ENCODE measurements around the gene CECR2.

Gene CECR2

DNA sequence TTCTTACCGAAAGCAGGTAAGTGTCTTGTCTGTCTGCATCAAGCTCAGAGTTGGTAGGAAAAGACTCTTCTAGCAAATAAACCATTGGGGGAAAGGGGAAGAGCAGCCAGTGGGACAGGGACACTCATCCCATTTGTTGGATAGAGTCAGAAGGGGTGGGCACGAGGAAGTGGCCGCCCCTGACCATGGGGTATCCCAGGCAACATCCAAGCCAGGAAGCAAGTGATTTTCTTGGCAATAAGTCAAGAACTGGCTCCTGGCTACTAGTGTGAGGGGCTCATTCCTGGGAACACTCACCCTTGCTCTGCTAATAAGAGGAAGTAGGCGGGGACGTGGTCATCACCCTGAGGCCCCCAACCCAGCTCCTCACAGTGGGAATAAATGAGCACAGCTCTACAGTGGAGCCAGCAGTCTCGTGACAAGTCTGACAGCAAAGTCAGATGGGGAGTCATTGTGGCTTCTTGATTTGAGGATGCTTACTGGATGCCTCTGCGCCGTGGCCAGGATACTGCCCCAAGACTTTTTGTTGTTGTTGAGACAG is 200.8 kb downstream of the CECR2 start:
- DNase-seq (ENCODE audit: low spot score): no peak

DNA sequence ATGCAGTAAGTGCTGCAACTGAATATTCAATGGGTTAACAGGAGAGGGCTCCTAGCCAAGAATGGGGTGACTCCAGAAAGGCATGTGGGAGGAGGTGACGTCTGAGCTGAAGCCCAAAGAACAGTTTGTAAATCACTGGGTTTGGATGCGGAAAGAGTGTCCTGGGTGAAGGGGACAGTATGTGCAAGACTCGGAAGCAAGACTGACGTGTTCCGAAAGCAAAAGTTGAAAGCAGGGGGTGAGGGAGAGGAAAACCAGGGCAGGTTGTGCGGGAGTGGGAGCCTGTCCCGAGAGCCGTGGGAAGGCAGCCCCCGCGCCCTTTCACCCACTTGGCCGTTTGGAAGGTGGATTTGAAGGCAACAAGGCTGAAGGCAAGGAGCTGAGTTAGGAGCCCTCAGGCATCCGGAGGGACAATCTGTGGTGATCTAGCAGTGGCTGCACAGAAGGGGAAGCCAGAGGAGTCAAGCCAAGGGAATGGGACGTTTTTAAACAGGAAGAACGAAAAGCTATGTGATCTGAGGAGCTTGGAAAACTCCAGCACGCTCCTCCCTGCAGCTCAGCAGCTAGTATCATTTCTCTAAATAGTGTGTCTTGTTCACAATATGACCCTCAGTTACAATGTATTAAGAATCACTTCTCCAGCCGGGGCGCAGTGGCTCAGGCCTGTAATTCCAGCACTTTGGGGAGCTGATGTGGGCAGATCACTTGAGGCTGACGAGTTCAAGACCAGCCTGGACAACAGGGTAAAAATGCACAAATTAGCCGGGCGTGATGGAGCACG is 201.8 kb downstream of the CECR2 start:
- DNase-seq (ENCODE audit: low spot score): no peak

DNA sequence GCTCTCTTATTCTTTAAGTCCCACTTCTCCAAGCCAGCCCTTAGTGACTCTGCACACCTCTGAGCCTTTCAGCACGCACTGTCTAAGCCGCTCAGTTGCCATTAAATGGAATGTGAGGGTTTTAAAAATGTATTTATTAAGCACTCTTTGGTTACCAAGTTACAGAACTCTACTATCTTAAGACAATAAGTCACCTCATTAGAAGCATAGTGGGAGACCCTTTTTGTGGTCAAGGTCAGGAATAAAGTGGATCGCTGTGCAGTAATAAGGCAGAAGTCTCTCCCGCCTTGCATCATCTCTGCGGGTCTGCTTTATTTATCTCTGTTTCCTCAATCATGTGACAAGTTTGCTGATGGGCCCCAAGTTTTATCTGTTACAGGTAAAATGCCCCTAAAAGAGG is 205.9 kb downstream of the CECR2 start:
- DNase-seq (ENCODE audit: low spot score): no peak

DNA sequence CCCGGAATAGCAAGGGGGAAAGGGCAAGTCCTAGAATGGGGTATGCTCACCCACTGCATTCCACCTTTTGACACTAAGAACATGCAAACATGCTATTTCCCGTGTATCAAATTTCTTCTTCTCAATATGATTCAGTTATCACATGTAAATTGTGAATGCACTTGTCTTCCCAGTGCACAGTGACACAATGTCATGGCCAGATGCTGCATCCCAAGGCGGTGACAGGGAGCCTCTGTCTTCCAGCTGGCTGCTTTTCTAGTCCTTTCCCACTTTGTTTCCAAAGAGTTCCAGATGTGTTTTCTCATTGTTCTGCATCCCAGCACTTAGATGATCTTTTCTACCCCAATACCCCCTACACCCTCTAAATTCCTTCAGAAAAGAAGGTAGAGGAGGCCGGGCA is 206.4 kb downstream of the CECR2 start:
- DNase-seq (ENCODE audit: low spot score): no peak

DNA sequence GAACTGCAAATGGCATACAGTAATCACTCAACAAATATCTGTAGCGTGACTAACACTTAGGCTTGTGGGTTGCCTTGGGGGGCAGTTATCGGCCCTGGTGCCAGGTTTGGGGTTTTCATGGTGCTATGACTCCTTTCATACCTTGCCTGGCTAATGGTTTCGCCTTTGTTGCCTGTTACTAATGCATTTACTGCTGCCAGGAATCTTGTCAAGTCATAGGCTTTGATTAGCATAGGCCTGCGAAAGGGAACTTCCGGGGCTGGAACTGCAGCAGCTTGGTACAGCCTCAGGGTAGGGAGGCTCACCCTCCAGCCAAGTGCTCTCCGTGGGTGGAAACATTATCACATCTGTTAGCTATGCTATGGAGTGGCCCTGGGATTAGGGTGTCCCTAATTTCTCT is 207.2 kb downstream of the CECR2 start:
- DNase-seq (ENCODE audit: low spot score): no peak

DNA sequence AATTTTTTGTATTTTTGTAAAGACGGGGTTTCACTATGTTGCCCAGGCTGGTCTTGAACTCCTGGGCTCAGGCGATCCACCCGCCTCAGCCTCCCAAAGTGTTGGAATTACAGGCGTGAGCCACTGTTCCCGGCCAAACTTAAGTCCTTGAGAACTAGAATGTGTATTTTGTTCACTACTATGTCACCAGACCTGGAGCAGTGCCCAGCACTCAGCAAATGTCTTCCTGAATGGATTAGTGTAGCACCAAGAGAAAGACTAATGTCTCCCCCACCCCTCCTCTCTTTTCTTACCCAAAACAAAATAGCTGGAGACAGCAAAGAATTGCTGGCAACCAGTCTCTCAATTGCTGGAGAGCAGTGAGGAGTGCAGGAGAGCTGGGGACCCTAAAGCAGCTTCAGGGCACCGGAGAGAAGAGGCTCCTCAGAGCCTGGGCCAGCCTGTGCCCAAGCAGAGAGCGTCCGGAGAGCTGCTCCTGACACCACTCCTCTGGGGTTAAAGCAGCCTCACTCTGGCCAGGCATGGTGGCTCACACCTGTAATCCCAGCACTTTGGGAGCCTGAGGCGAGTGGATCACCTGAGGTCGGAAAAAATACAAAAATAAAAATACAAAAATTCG is 209.0 kb downstream of the CECR2 start:
- DNase-seq (ENCODE audit: low spot score): no peak

DNA sequence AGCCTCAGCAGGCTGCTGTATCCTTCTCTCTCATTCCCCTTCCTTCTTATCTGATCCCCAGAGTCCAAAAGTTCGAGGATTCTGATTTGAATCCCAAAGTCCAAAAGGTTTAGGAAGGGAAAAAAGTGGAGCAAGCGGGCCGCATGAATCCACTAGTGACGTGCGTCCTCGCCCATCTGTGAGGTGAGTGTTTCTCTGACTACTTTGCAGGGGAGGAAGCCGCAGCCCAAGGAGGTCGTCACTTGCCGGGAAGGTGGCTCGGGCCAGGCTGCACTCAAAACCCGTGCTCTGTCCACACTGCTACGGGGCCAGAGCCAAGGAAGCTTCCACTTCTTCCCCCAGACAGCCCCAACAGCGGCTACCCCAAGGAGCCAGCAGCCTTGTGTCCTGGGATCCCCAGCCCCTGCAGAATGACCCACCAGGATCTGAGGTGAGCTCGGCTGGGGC is 210.3 kb downstream of the CECR2 start:
- no peak for DNase-seq (ENCODE audit: low spot score)

DNA sequence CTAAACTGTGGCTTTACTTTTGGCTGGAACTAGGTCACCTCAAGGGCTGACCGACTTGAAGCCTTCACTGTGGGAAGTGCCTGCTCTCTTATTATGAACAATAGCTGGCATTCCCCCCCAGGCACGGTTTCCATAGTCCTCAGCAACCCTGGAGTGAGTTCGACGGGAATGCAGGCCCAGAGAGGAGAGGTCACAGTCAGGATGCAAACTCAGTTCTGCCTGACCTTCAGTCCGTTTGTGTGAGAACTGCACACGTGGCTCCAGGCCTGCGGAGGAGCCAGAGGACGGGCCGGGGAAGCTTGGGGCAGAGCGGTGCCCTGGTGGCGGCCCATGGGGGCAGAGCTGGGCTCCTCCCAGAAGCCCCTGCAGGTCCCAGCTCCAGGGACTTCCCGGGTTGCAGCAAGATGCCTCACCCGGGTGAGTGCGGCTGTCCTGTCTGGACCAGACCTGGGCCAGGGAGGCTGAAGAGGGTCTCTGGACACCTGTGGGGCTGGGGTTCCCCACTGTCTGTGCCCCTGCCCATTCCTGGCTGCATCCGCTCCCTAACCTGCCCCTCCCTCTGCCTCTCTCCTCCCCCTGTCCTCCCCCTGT is 211.3 kb downstream of the CECR2 start:
- peak; percentile 33 for DNase-seq (ENCODE audit: low spot score)

DNA sequence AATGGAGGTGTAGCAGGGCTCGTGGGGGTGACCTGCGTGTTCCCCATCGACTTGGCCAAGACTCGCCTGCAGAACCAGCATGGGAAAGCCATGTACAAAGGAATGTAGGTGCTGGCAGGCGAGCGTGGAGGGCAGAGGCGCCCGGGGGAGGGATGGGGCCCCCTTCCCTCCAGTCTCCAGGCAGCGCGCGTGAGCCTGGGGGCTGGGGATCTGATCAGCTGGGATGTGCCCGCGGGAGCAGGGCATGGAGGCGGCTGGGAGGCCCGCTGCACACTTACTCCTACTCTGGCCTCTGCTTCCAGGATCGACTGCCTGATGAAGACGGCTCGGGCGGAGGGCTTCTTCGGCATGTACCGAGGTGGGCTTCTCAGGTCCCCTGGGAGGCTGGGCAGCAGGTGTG is 211.8 kb downstream of the CECR2 start:
- DNase-seq (ENCODE audit: low spot score): no peak

DNA sequence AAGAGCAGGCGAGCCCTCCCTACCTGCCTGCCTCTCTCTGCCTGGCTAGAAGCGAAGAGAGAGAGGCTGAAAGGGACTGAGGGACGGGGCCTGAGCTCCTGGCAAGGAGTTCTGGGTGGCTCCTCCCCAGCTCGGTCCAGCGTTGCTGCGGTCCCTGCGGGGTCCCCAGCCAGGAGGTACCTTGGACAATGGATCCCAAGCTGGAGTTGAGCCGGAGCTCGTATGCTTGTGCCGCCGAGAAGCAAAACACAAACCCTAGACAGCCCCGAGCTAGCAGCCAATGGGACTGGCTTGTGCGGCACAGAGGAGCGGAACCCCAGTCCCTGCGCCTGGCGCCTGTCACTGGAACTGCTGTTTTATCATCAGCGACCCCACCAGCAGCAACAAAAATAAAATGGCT is 212.4 kb downstream of the CECR2 start:
- DNase-seq (ENCODE audit: low spot score): no peak

DNA sequence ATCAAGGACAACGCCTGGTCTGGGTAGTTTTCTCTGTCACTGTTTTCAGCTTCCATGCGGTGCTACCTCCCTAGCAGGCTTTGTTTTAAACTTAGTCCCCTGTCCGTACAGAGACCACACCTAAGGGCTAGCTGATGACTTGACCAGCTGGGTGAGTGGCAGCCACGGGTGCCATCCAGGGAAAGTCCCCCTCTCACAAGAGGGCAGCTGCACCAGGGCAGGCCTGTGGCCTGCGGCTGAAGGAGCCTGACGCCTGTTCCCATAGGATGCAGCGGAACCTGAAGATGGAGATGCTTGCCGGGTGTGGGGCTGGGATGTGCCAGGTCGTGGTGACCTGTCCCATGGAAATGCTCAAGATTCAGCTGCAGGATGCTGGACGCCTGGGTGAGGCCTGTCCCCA is 213.9 kb downstream of the CECR2 start:
- DNase-seq (ENCODE audit: low spot score): no peak

DNA sequence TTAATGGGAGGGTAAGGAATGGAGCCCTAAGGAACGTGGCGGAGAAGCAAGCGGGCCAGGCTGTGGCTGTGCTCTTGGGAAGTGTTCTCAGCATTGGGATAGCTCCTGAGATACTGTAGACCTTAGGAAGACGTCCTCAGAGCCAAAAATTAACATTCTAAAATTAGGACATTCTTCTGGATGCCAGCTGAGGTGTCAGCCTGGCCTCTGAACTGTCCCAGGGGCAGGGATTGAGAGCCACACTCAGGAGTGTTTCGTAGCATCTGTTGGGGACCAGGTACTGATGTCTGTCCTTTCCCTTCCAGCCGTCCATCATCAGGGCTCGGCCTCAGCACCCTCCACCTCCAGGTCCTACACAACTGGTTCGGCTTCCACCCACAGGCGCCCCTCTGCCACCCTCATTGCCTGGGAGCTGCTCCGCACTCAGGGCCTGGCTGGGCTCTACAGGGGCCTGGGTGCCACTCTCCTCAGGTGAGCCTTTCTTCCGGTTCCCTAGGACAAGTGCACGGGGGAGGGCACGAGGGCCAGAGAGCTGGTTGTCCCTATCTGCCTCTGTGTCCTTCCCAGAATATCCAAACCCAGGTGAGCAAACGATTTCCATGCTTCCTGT is 217.7 kb downstream of the CECR2 start:
- DNase-seq (ENCODE audit: low spot score): no peak

DNA sequence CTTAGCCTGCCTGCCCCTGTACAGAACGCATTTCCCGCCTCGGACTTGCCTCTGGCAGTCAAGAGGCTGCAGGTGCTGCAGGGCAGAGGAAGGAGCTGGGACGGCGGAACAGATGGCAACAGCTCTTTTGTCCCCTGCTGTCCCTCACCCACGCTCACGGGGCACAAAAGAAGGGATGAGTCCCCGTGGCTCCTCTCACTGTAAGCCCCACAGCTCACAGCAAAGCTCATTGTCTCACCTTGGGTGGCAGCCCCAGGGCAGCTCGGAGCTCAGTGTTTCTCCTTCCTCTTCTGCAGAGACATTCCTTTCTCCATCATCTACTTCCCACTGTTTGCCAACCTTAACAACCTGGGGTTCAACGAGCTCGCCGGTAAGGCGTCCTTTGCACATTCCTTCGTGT is 218.4 kb downstream of the CECR2 start:
- DNase-seq (ENCODE audit: low spot score): no peak

DNA sequence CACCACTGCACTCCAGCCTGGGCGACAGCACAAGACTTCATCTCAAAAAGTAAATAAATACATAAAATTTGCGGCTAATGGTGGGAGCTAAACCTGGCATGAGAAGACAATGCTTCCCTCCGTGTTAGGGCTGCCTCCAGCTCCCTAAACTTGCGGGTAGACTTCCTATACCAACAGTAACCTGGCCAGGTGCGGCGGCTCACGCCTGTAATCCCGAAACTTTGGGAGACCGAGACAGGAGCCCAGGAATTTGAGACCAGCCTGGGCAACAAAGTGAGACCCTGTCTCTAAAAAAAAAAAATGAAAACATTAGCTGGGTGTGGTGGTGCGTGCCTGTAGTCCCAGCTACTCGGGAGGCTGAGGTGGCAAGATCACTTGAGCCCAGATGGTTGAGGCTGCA is 219.3 kb downstream of the CECR2 start:
- no peak for DNase-seq (ENCODE audit: low spot score)

DNA sequence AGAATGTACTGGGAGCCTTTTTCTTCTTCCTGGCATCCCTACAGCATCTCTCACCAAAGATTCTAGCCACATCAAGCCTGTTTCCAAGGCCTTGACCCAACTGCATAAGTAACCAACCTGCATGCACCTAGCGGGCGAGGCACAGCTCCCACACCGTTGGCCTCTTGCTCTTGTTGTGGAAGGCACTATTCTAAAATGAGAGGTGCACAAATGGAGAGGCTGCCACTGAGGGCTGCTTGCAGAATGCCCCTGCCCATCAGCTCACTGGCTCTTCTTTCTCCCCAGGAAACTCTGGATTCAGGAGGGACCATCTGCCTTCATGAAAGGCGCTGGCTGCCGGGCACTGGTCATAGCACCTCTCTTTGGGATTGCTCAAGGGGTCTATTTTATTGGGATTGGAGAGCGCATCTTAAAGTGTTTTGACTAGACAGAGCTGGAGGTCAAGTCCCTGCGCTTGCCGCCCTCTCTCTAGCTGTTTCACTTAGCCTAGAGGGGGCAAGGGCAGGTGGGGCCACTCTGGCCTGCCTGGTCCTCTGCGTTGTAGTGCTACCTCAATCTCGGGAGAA is 220.6 kb downstream of the CECR2 start:
- no peak for DNase-seq (ENCODE audit: low spot score)

DNA sequence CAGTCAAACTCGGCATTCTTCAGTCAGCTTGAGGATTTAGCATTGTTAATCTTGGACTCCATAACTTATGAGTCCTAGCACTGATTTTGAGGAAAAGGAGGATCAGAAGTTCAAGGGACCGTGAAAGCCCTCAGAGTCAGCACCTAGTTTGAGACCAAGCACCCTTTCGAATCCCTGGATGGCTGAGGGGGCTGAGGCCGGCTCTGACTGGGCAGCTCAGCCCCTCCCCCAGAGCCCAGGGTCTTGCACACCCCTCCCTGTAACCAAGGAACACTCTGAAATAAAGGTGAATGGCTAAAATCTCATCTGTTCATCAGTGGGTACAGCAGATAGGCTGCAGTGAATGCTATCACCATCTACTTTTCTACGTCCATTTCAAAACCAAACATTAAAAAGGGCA is 221.3 kb downstream of the CECR2 start:
- no peak for DNase-seq (ENCODE audit: low spot score)

DNA sequence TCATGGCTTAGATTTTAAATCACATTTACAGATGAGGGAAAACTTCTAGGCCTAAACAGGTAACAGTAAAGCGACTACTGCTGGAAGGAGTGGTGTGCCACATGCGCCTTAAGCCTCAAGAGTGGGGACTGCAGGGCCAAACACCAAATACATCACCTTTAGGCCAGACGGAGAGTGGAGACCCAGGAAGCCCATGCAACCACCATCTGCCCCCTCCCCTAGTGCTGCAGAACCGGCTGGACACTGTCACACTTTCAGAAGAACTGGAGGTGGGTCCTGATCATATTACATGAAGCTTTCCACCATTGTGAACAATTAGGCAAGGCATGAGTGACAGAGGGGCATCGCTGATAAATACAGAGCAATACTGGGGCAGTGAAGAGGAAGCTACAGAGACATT is 222.9 kb downstream of the CECR2 start:
- no peak for DNase-seq (ENCODE audit: low spot score)

DNA sequence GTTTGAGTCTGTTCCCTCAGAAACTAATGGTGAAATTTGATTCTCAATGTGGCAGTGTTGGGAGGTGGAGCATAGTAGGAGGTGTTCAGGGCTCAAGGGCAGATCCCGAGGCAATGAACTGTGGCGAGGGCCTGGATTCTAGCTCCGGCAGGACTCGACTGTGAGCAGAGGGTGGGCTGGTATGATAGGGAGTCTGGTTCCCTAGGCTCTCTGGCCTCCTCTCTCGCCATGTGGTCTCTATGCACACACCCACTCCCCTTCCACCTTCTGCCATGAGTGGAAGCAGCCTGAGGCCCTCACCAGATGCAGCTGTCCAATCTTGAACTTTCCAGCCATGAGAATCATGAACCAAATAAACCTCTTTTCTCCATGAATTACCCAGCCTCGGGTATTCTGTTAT is 227.0 kb downstream of the CECR2 start:
- no peak for DNase-seq (ENCODE audit: low spot score)

DNA sequence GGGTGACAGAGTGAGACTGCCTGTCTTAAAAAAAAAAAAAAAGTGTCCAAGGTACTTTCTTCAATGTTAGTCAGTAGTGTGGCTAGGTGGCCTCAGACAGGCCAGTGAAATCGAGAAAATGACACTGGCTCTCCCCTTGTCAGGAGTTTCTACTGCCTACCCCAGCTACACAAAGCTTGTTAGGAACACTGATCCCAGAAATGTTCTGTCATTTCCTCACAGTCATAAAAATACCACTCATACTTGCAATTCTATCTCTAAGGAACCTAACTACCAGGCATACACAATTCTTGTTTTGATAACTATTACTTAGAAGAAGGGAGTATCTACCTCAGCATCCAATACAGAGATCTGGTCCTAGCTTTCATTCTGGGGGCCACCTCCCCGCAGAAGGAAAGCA is 228.0 kb downstream of the CECR2 start:
- DNase-seq (ENCODE audit: low spot score): no peak

DNA sequence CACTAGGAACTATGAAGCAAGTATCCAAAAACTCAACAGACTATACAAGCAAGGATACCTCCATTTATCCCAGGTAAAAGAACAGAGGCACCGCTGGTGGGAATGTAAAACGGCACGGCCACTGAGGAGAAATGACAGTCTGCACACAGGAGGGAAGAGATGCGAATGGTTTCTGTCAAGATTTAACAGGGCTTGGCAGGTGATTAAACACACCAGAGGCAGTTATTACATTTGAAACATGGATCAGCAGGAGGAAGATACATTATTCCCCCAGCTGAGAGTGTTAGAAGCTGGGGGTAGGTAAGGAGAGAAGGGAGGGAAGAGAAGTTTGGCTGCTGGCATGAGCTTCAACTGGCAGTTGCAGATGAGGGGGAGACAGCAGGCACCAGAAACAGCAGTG is 229.1 kb downstream of the CECR2 start:
- DNase-seq (ENCODE audit: low spot score): peak; percentile 91

DNA sequence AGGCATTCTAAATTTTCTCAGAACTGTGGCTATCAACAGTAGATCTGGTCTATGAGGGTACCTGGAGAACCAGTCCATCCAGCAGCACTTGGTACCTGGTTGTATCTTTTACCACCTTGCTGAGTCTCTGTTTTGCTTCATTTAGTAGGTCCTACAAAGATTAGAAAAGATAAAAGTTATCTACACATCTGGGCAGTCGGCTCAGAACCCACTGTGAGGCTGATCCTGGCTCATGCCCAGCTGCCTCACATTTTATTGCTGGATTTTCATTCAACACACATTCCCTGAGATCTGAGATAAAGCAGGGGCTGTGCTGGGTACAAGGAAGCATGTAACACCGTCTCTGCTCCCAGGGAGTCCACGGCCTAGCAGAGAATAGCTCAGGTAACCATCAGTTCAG is 231.8 kb downstream of the CECR2 start:
- DNase-seq (ENCODE audit: low spot score): peak; percentile 57

DNA sequence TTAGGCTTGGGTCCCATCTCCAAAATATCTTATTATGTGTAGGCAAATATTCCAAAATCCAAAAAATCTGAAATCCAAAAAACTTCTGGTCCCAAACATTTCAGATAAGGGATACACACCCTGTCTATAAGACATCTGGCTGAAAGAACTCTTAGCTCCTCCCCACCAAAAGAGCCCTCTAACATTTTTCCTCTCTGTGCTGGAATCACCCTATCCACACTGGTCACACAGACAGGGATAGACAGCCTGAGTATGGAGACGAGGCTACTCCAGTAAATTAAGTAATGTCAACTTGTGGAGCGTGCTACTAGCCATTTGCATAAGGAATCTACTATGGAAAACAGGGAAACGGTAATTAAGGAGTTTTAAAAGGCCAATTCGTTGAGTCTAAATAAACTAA is 234.4 kb downstream of the CECR2 start:
- DNase-seq (ENCODE audit: low spot score): no peak

Data from SK-N-DZ (cell line).